Chondrocyte (in vitro differentiated cells): ENCODE results near the gene PCID2. TPM values are rescaled to one million over a fixed set of nuclear protein-coding genes. Genes with fewer than 3 reads are reported as not detected.

Experiments used
- DNase-seq: peaks from one replicate; pipeline ENCODE4 v3.0.0; 2021; ENCODE audit warnings: mixed read lengths, low spot score
- H3K27ac Mint-ChIP-seq: one replicate; pipeline ENCODE4 v1.8.0; 2021; ENCODE audit warnings: mild to moderate bottlenecking, moderate library complexity, mixed read lengths; ENCODE audit not compliant: unreplicated experiment
- H3K27me3 Mint-ChIP-seq: 2 replicates; pipeline ENCODE4 v1.8.0; 2021; ENCODE audit warnings: low read depth, mixed read lengths
- H3K36me3 Mint-ChIP-seq: 2 replicates; pipeline ENCODE4 v1.8.0; 2021; ENCODE audit warnings: low read depth, mixed read lengths
- H3K4me1 Mint-ChIP-seq: 2 replicates; pipeline ENCODE4 v1.8.0; 2021; ENCODE audit warnings: low read depth, mild to moderate bottlenecking, mixed read lengths
- H3K4me3 Mint-ChIP-seq: one replicate; pipeline ENCODE4 v1.8.0; 2021; ENCODE audit warnings: mild to moderate bottlenecking, moderate library complexity, mixed read lengths; ENCODE audit not compliant: unreplicated experiment
- H3K9me3 Mint-ChIP-seq: 2 replicates; pipeline ENCODE4 v1.8.0; 2021; ENCODE audit warnings: low read depth, mixed read lengths
- CTCF ChIP-seq: fragments of 200-600 bp; sonication (generic); IDR thresholded peaks from 2 replicates; pipeline ENCODE4 v1.5.0; 2021; ENCODE audit warnings: antibody characterized with exemption, mild to moderate bottlenecking, moderate library complexity
- total RNA-seq: library from RNA; stranded (reverse); gene quantifications from 3 replicates; pipeline ENCODE4 v1.2.1, GENCODE V29; 2021

PCID2 gene
- total RNA-seq, 1 donor from 2014 or later, result 32.9 TPM

- H3K36me3 Mint-ChIP-seq, result peaks cover 1% of the 10 kb centered on the region
- H3K27ac Mint-ChIP-seq, result no peak overlapping the region
- H3K4me1 Mint-ChIP-seq, result no peaks in the 10 kb centered on the region
- no peaks in the 10 kb centered on the region for H3K27me3 Mint-ChIP-seq
- no peak for DNase-seq
- no peaks in the 10 kb centered on the region for H3K9me3 Mint-ChIP-seq
- no peak for TF ChIP-seq CTCF
- H3K4me3 Mint-ChIP-seq, result no peak overlapping the region
Measured at GRCh38 chr13:113146750-113147149, 61.7 kb downstream of the PCID2 start.

DNA sequence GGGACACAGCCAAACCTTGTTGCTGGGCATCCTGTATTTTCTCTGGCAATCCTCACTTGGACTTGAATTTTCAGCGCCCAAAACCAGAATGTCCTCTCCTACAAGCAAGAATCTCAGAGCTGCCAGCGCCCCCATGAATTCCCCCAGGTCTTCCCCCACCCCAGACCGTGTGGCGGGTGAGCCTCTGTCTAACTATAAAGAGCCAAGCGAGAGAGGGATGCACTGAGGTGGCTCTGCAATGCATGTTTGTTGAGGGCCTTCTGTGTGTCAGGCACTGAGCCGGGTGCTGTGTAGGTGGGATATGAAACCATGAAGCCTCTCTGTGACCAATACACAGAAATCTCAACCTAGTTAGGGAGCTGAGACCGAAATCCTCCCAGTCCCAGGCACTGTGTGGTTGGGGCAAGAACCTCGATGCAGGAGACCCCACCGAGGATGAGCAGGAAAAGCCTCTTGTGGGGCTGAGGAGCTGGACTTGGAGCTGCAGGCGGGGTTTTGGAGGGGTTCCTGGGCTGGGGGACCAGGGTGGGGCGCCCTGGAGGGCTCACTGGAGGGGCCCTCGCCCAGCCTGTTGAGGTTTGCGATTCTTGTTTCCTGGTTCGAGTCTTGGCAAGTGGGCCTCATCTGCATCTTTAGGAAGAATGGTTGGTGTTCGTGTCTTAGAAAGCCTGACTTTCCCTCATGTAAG, 62.4 kb downstream of the PCID2 start:
- Mint-ChIP-seq H3K27ac (no peak overlapping the region), H3K36me3 (peaks cover under 1% of the 10 kb centered on the region), H3K27me3 (no peaks in the 10 kb centered on the region), H3K4me1 (no peaks in the 10 kb centered on the region), H3K4me3 (no peak overlapping the region), H3K9me3 (no peaks in the 10 kb centered on the region)
- TF ChIP-seq CTCF, result no peak
- no peak for DNase-seq

DNA sequence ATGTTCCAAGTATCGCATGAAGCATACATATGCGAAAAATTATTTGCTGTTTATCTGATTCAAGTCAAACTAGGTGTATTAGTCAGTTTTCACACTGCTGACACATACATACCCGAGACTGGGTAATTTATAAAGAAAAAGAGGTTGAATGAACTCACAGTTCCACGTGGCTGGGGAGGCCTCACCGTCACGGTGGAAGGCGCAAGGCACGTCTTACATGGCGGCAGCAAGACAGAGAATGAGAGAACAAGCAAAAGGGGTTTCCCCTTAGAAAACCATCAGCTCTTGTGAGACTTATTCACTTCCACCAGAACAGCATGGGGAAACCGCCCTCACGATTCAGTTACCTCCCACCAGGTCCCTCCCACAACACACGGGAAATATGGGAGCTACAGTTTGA, 63.0 kb downstream of the PCID2 start:
- no peak for DNase-seq
- Mint-ChIP-seq H3K27me3 (no peaks in the 10 kb centered on the region), H3K36me3 (no peaks in the 10 kb centered on the region), H3K27ac (no peak overlapping the region), H3K4me1 (no peaks in the 10 kb centered on the region), H3K9me3 (no peaks in the 10 kb centered on the region), H3K4me3 (no peak overlapping the region)
- no peak for TF ChIP-seq CTCF

DNA sequence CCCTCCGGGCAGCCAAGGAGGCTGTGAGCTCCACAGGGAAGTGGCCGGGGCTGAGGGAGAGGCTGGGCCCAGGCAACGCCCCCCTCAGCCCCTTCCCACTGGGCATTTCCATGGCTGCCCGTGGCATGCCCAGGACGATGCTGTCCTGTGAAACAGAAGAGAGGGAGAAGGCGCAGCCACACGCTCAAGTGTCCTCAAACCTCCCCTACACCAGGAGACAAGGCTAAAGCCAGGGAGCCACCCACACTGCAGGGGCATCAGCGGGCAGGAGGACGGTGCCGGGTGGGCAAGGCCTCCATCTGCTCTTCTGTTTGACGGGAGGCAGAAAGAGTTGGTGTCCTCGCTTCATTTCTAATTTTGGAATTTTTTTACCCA, 64.2 kb downstream of the PCID2 start:
- Mint-ChIP-seq H3K4me1 (no peaks in the 10 kb centered on the region), H3K27ac (no peak overlapping the region), H3K9me3 (no peaks in the 10 kb centered on the region), H3K4me3 (no peak overlapping the region), H3K36me3 (no peaks in the 10 kb centered on the region), H3K27me3 (no peaks in the 10 kb centered on the region)
- TF ChIP-seq CTCF, result no peak
- no peak for DNase-seq

DNA sequence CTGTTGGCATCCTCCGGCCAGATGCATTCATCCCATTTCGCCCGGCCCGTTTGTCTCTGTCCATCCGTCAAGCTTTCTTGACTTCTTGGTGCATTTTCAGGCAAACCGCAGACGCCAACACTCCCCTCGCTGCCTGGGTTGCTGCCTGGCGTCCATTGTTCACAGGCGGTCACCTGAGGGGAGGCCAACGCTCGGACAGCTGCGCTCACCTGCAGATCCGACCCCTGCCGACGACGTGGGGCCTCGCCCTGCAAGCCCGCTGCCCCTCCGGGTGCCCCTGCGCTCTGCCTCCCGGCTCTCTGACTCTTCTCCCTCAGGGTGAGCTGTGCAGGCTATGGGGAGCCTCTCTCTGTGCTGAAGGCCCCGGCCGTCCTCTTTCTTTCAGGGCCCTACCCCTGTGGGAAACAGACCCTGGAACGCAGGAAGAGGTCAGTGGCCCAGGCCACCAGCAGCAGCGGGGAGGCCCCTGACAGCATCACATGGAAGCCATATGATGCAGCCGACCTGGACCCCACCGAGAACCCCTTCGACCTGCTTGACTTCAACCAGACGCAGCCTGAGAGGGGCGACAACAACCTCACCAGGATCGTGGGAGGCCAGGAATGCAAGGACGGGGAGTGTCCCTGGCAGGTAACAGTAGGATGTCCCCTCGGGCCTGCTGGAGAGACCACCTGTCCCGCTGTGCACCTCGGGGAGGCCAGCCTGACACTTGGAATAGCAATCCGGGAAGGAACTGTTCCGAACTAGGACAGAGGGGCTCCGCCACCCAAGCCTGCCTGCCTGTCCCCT, 64.8 kb downstream of the PCID2 start:
- TF ChIP-seq CTCF, result no peak
- Mint-ChIP-seq H3K27ac (no peak overlapping the region), H3K36me3 (no peaks in the 10 kb centered on the region), H3K27me3 (no peaks in the 10 kb centered on the region), H3K4me1 (no peaks in the 10 kb centered on the region), H3K9me3 (no peaks in the 10 kb centered on the region), H3K4me3 (no peak overlapping the region)
- no peak for DNase-seq
